Kidney tubule cell (primary cell): ENCODE data around the gene PXDN.

ENCODE experiments used
- DNase-seq: peaks from one replicate; pipeline ENCODE4 v3.0.0-alpha.2; 2018; ENCODE audit warnings: low spot score

Gene PXDN

GRCh38 chr2:1664076-1664605 lies 80.2 kb downstream of the PXDN start:
- DNase-seq, result no peak

GRCh38 chr2:1663621-1664020 lies 80.7 kb downstream of the PXDN start:
- no peak for DNase-seq

- DNase-seq, result no peak
These were observed 81.6 kb downstream of the PXDN start for GRCh38 chr2:1662606-1663180.

GRCh38 chr2:1661891-1662605 lies 82.3 kb downstream of the PXDN start:
- DNase-seq, result no peak

- DNase-seq, result no peak
These were observed 83.4 kb downstream of the PXDN start for GRCh38 chr2:1660656-1661640.

GRCh38 chr2:1659951-1660565 lies 84.3 kb downstream of the PXDN start:
- DNase-seq, result no peak

- peak; percentile 81 for DNase-seq
These were observed 85.7 kb downstream of the PXDN start for GRCh38 chr2:1658394-1659151.

- peak; percentile 78 for DNase-seq
These were observed 87.1 kb downstream of the PXDN start for GRCh38 chr2:1656961-1657841.

GRCh38 chr2:1656326-1656960 lies 87.9 kb downstream of the PXDN start:
- peak; percentile 53 for DNase-seq

- DNase-seq, result peak; percentile 24
These were observed 88.9 kb downstream of the PXDN start for GRCh38 chr2:1655461-1655860.

- DNase-seq, result no peak
These were observed 89.5 kb downstream of the PXDN start for GRCh38 chr2:1654696-1655374.

- DNase-seq, result peak; percentile 62
These were observed 90.2 kb downstream of the PXDN start for GRCh38 chr2:1653956-1654695.

- DNase-seq, result peak; percentile 54
These were observed 92.1 kb downstream of the PXDN start for GRCh38 chr2:1652034-1652790.

- no peak for DNase-seq
These were observed 92.9 kb downstream of the PXDN start for GRCh38 chr2:1651121-1652033.

GRCh38 chr2:1650085-1650872 lies 94.0 kb downstream of the PXDN start:
- DNase-seq, result no peak
